Measurements from ENCODE around the gene JAK1. TPM values are rescaled to one million over a fixed set of nuclear protein-coding genes. Genes with fewer than 3 reads are reported as not detected.

Gene JAK1
- total and polyA plus RNA-seq, 3 donors from 2014 or later, result 100 to 142 (median 117) TPM

- H3K27ac ChIP-seq, result no peak overlapping the region
- TF ChIP-seq, protein P1, sequence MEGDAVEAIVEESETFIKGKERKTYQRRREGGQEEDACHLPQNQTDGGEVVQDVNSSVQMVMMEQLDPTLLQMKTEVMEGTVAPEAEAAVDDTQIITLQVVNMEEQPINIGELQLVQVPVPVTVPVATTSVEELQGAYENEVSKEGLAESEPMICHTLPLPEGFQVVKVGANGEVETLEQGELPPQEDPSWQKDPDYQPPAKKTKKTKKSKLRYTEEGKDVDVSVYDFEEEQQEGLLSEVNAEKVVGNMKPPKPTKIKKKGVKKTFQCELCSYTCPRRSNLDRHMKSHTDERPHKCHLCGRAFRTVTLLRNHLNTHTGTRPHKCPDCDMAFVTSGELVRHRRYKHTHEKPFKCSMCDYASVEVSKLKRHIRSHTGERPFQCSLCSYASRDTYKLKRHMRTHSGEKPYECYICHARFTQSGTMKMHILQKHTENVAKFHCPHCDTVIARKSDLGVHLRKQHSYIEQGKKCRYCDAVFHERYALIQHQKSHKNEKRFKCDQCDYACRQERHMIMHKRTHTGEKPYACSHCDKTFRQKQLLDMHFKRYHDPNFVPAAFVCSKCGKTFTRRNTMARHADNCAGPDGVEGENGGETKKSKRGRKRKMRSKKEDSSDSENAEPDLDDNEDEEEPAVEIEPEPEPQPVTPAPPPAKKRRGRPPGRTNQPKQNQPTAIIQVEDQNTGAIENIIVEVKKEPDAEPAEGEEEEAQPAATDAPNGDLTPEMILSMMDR (IDR thresholded peaks at IDR 0.05), result no peak
- no peak for TF ChIP-seq POLR2A (IDR thresholded peaks at IDR 0.05)
- DNase-seq, result no peak
- no peaks in the 10 kb centered on the region for H3K9me3 ChIP-seq
- H3K36me3 ChIP-seq (ENCODE audit: low read depth, missing control alignments), result no peaks in the 10 kb centered on the region
- intact Hi-C loops (cut with DNase I; ENCODE audit: low total_unique reads), result no loop called here
- no peaks in the 10 kb centered on the region for H3K4me1 ChIP-seq
- H3K27me3 ChIP-seq, result no peaks in the 10 kb centered on the region
- no peak overlapping the region for H3K4me3 ChIP-seq
- 83 to 87% methylated on average over 6 of the region's 6 CpGs for WGBS, 2 donors
Measured at GRCh38 chr1:64841330-64842065, 124.9 kb downstream of the JAK1 start.

DNA sequence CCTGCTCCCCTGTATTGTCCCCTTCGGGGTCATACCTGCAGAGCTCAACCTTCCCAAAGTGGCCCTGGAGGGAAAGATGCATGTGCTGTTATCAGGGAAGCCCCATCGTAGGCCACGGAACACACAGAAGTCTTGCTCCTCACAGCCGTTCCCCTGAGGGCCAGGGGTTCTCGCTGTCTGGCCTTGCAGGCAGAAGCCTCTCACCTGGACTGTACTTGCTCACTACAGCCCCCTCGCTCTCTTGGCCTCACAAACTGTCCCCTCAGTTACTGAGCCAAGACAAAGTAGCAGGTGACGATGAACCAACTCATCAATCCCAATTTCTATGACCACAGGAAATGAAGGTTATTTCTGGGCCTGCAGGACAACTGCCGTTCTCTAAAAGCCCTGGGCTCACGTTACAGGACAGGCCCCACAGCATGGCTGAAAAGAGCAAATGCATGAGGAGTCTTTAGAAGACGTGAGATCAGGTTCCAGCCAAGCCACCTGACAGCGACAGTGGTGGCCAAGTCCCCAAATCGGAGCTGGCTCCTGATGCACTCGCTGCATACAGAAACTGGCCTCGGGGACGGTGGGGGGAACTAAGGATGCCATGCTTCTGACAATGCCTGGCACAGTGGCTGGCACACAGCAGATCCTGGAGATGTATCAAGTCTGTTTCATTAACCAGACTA, 126.5 kb downstream of the JAK1 start:
- 92 to 93% methylated on average over 11 to 15 of the region's 15 CpGs for whole genome bisulfite sequencing, 2 donors
- H3K27ac ChIP-seq, result no peak overlapping the region
- H3K4me1 ChIP-seq, result no peaks in the 10 kb centered on the region
- no peak for DNase-seq
- intact Hi-C loops (cut with DNase I; ENCODE audit: low total_unique reads), result no loop called here
- H3K4me3 ChIP-seq, result no peak overlapping the region
- TF ChIP-seq, protein P1 (IDR thresholded peaks at IDR 0.05), result no peak
- no peak for TF ChIP-seq POLR2A (IDR thresholded peaks at IDR 0.05)
- H3K9me3 ChIP-seq, result no peaks in the 10 kb centered on the region
- no peaks in the 10 kb centered on the region for H3K27me3 ChIP-seq
- H3K36me3 ChIP-seq (ENCODE audit: low read depth, missing control alignments), result no peaks in the 10 kb centered on the region

DNA sequence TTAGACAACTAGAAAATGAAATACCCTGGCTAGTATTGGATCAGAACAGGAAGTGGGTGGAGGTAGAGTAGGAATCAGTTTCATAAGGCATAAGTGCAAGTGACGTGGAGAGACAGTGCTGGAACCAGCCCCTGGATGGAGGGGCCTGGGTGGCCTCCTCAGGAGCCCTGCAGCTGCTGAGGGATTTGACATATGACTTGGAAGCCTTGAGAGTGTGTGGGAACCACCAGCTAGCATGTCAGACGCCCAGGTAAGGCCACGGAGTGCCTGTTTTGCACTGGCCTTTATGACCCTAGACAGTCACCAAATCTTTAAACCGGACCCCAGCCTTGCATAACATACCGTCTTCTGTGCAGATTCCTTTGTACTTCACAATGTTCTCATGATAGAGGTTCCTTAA, 127.1 kb downstream of the JAK1 start:
- H3K36me3 ChIP-seq (ENCODE audit: low read depth, missing control alignments), result no peaks in the 10 kb centered on the region
- TF ChIP-seq, protein P1 (IDR thresholded peaks at IDR 0.05), result no peak
- TF ChIP-seq POLR2A (IDR thresholded peaks at IDR 0.05), result no peak
- H3K9me3 ChIP-seq, result no peaks in the 10 kb centered on the region
- H3K4me3 ChIP-seq, result no peak overlapping the region
- no peak for DNase-seq
- H3K27ac ChIP-seq, result no peak overlapping the region
- whole genome bisulfite sequencing, 2 donors, result 87 to 92% methylated on average over 5 of the region's 5 CpGs
- H3K4me1 ChIP-seq, result no peaks in the 10 kb centered on the region
- H3K27me3 ChIP-seq, result no peaks in the 10 kb centered on the region
- intact Hi-C loops (cut with DNase I; ENCODE audit: low total_unique reads), result no loop called here

- intact Hi-C loops (cut with DNase I; ENCODE audit: low total_unique reads), result no loop called here
- H3K27me3 ChIP-seq, result no peaks in the 10 kb centered on the region
- H3K9me3 ChIP-seq, result no peaks in the 10 kb centered on the region
- TF ChIP-seq, protein P1 (IDR thresholded peaks at IDR 0.05), result no peak
- TF ChIP-seq POLR2A (IDR thresholded peaks at IDR 0.05), result no peak
- no peaks in the 10 kb centered on the region for H3K4me1 ChIP-seq
- WGBS, 2 donors, result 91% methylated on average over 3 to 7 of the region's 7 CpGs
- no peak overlapping the region for H3K27ac ChIP-seq
- DNase-seq, result no peak
- no peak overlapping the region for H3K4me3 ChIP-seq
- H3K36me3 ChIP-seq (ENCODE audit: low read depth, missing control alignments), result no peaks in the 10 kb centered on the region
Measured at GRCh38 chr1:64838486-64838885, 127.9 kb downstream of the JAK1 start.
